Neural crest cell (in vitro differentiated cells): ENCODE data around the gene MEF2C. TPM values are rescaled to one million over a fixed set of nuclear protein-coding genes. Genes with fewer than 3 reads are reported as not detected.

Experiments used
- DNase-seq: peaks from one replicate; pipeline ENCODE4 v3.0.0; 2021; ENCODE audit warnings: low read depth, mixed read lengths, low spot score
- H3K27ac Mint-ChIP-seq: one replicate; pipeline ENCODE4 v1.8.0; 2021; ENCODE audit warnings: mild to moderate bottlenecking, mixed read lengths; ENCODE audit not compliant: unreplicated experiment
- H3K27me3 Mint-ChIP-seq: 2 replicates; pipeline ENCODE4 v1.8.0; 2021; ENCODE audit warnings: low read depth, mild to moderate bottlenecking, mixed read lengths
- H3K36me3 Mint-ChIP-seq: 2 replicates; pipeline ENCODE4 v1.8.0; 2021; ENCODE audit warnings: low read depth, mild to moderate bottlenecking, mixed read lengths
- H3K4me1 Mint-ChIP-seq: 2 replicates; pipeline ENCODE4 v1.8.0; 2021; ENCODE audit warnings: mixed read lengths
- H3K4me3 Mint-ChIP-seq: one replicate; pipeline ENCODE4 v1.8.0; 2021; ENCODE audit warnings: mild to moderate bottlenecking, mixed read lengths
- H3K9me3 Mint-ChIP-seq: 2 replicates; pipeline ENCODE4 v1.8.0; 2021; ENCODE audit warnings: mixed read lengths
- CTCF ChIP-seq: fragments of 200-600 bp; sonication (generic); conservative IDR thresholded peaks from 2 replicates; pipeline ENCODE4 v1.5.0; 2021; ENCODE audit warnings: antibody characterized with exemption, mild to moderate bottlenecking
- total RNA-seq: library from RNA; stranded (reverse); gene quantifications from 2 replicates; pipeline ENCODE4 v1.2.1, GENCODE V29; 2021

The MEF2C gene
- total RNA-seq, 1 donor from 2014 or later: 46.0 TPM

- no peaks in the 10 kb centered on the region for H3K36me3 Mint-ChIP-seq
- H3K4me1 Mint-ChIP-seq: peaks cover 24% of the 10 kb centered on the region
- DNase-seq: no peak
- H3K9me3 Mint-ChIP-seq: no peaks in the 10 kb centered on the region
- TF ChIP-seq CTCF: no peak
- peak overlapping the region; percentile 98 for H3K4me3 Mint-ChIP-seq
- H3K27me3 Mint-ChIP-seq: peaks cover 40% of the 10 kb centered on the region
- no peak overlapping the region for H3K27ac Mint-ChIP-seq
Measured at GRCh38 chr5:88881571-88881971, 1.4 kb downstream of the MEF2C start.

- Mint-ChIP-seq H3K4me3 (peak overlapping the region; percentile 70), H3K36me3 (no peaks in the 10 kb centered on the region), H3K9me3 (no peaks in the 10 kb centered on the region), H3K27ac (no peak overlapping the region), H3K27me3 (peaks cover 32% of the 10 kb centered on the region), H3K4me1 (peaks cover 38% of the 10 kb centered on the region)
- no peak for TF ChIP-seq CTCF
- no peak for DNase-seq
Measured at GRCh38 chr5:88880201-88880600, 2.8 kb downstream of the MEF2C start.

GRCh38 chr5:88879724-88880123 lies 3.3 kb downstream of the MEF2C start:
- H3K4me3 Mint-ChIP-seq: peak overlapping the region; percentile 70
- no peak for DNase-seq
- TF ChIP-seq CTCF: no peak
- peaks cover 27% of the 10 kb centered on the region for H3K27me3 Mint-ChIP-seq
- no peak overlapping the region for H3K27ac Mint-ChIP-seq
- peaks cover 39% of the 10 kb centered on the region for H3K4me1 Mint-ChIP-seq
- no peaks in the 10 kb centered on the region for H3K9me3 Mint-ChIP-seq
- H3K36me3 Mint-ChIP-seq: no peaks in the 10 kb centered on the region

- DNase-seq: no peak
- Mint-ChIP-seq H3K27me3 (peaks cover 20% of the 10 kb centered on the region), H3K4me3 (peak overlapping the region; percentile 47), H3K36me3 (no peaks in the 10 kb centered on the region), H3K9me3 (no peaks in the 10 kb centered on the region), H3K27ac (no peak overlapping the region), H3K4me1 (peaks cover 39% of the 10 kb centered on the region)
- no peak for TF ChIP-seq CTCF
Measured at GRCh38 chr5:88878976-88879375, 4.0 kb downstream of the MEF2C start.

- TF ChIP-seq CTCF: no peak
- peak overlapping the region; percentile 56 for H3K4me3 Mint-ChIP-seq
- no peak overlapping the region for H3K27ac Mint-ChIP-seq
- peaks cover 11% of the 10 kb centered on the region for H3K27me3 Mint-ChIP-seq
- no peak for DNase-seq
- H3K36me3 Mint-ChIP-seq: no peaks in the 10 kb centered on the region
- H3K4me1 Mint-ChIP-seq: peaks cover 44% of the 10 kb centered on the region
- no peaks in the 10 kb centered on the region for H3K9me3 Mint-ChIP-seq
Measured at GRCh38 chr5:88877826-88878225, 5.2 kb downstream of the MEF2C start.

GRCh38 chr5:88876714-88877113 lies 6.3 kb downstream of the MEF2C start:
- H3K4me3 Mint-ChIP-seq: no peak overlapping the region
- no peaks in the 10 kb centered on the region for H3K36me3 Mint-ChIP-seq
- TF ChIP-seq CTCF: no peak
- peaks cover under 1% of the 10 kb centered on the region for H3K27me3 Mint-ChIP-seq
- no peak for DNase-seq
- peaks cover 39% of the 10 kb centered on the region for H3K4me1 Mint-ChIP-seq
- H3K27ac Mint-ChIP-seq: no peak overlapping the region
- H3K9me3 Mint-ChIP-seq: no peaks in the 10 kb centered on the region
